HepG2 (cell line): ENCODE measurements around the gene AAMP. TPM values are rescaled to one million over a fixed set of nuclear protein-coding genes. Genes with fewer than 3 reads are reported as not detected.

Experiments used
- ASH2L ChIP-seq: fragments of 300-600, 200-600 bp; sonication (generic); IDR thresholded peaks from 2 replicates; pipeline ENCODE4 v1.7.0; 2017; ENCODE audit warnings: low read depth, mild to moderate bottlenecking, moderate library complexity, mixed read lengths, low read length; ENCODE audit not compliant: insufficient read length
- CBX1 ChIP-seq: IDR thresholded peaks from one replicate; pipeline ENCODE4 v1.6.1; 2016; ENCODE audit warnings: antibody characterized with exemption, low read depth
- FOSL2 ChIP-seq: sonication (generic); formaldehyde crosslinking; IDR thresholded peaks from 2 replicates; pipeline ENCODE4 v1.4.0; 2020; ENCODE audit warnings: missing genetic modification reagents
- FOXJ3 ChIP-seq: sonication (generic); formaldehyde crosslinking; IDR thresholded peaks from 2 replicates; pipeline ENCODE4 v1.4.0; 2020; ENCODE audit warnings: missing genetic modification reagents, mild to moderate bottlenecking, borderline replicate concordance
- HNRNPL ChIP-seq: fragments of 200-400 bp; formaldehyde crosslinking; IDR thresholded peaks from 2 replicates; pipeline ENCODE4 v1.6.1; 2017; ENCODE audit warnings: mild to moderate bottlenecking, low read depth, low read length
- JUND ChIP-seq: sonication (generic); formaldehyde crosslinking; IDR thresholded peaks from 2 replicates; pipeline ENCODE4 v1.8.0; 2022; ENCODE audit warnings: mild to moderate bottlenecking, missing genetic modification reagents
- KDM1A ChIP-seq: IDR thresholded peaks from 2 replicates; pipeline ENCODE4 v1.6.1; 2016; ENCODE audit warnings: missing compliant biosample characterization
- NBN ChIP-seq: fragments of 450-650 bp; conservative IDR thresholded peaks from 2 replicates; pipeline ENCODE4 v1.6.1; 2017
- NFATC3 ChIP-seq: sonication (generic); formaldehyde crosslinking; IDR thresholded peaks from 2 replicates; pipeline ENCODE4 v1.5.1; 2020; ENCODE audit warnings: mild to moderate bottlenecking, missing genetic modification reagents
- POLR2AphosphoS5 ChIP-seq: IDR thresholded peaks from 2 replicates; pipeline ENCODE4 v1.6.1; 2012; ENCODE audit warnings: low read depth, low read length
- RFX1 ChIP-seq: fragments of 450-650 bp; IDR thresholded peaks from 2 replicates; pipeline ENCODE4 v1.6.1; 2017
- RNF2 ChIP-seq: fragments of 450-650 bp; conservative IDR thresholded peaks from 2 replicates; pipeline ENCODE4 v1.6.1; 2016; ENCODE audit warnings: low read depth
- SIN3B ChIP-seq: fragments of 150-350 bp; IDR thresholded peaks from 2 replicates; pipeline ENCODE4 v1.6.1; 2014; ENCODE audit warnings: low read length
- SNAPC2 ChIP-seq: sonication (generic); formaldehyde crosslinking; IDR thresholded peaks from 2 replicates; pipeline ENCODE4 v1.8.1; 2022; ENCODE audit warnings: mild to moderate bottlenecking, missing genetic modification reagents
- STAG1 ChIP-seq: sonication (generic); formaldehyde crosslinking; IDR thresholded peaks from 2 replicates; pipeline ENCODE4 v1.4.0; 2020; ENCODE audit warnings: missing genetic modification reagents
- TBX2 ChIP-seq: sonication (generic); formaldehyde crosslinking; IDR thresholded peaks from 2 replicates; pipeline ENCODE4 v1.5.0; 2020; ENCODE audit warnings: missing genetic modification reagents, mild to moderate bottlenecking, borderline replicate concordance
- THAP11 ChIP-seq: IDR thresholded peaks from 2 replicates; pipeline ENCODE4 v1.6.1; 2016; ENCODE audit warnings: missing biosample characterization, missing genetic modification reagents
- TOPORS ChIP-seq: sonication (generic); formaldehyde crosslinking; IDR thresholded peaks from 2 replicates; pipeline ENCODE4 v1.8.0; 2023; ENCODE audit warnings: mild to moderate bottlenecking, missing genetic modification reagents
- U2AF2 ChIP-seq: fragments of 200-400 bp; formaldehyde crosslinking; IDR thresholded peaks from 2 replicates; pipeline ENCODE4 v1.6.1; 2017; ENCODE audit warnings: low read depth, mild to moderate bottlenecking, low read length
- ZFYVE20 ChIP-seq: sonication (generic); formaldehyde crosslinking; IDR thresholded peaks from 2 replicates; pipeline ENCODE4 v1.8.0; 2023; ENCODE audit warnings: low read depth, mild to moderate bottlenecking, moderate library complexity, missing genetic modification reagents, borderline replicate concordance
- ZNF10 ChIP-seq: sonication (generic); formaldehyde crosslinking; IDR thresholded peaks from 2 replicates; pipeline ENCODE4 v1.4.0; 2020; ENCODE audit warnings: mild to moderate bottlenecking, low read depth, missing genetic modification reagents, borderline replicate concordance
- ZNF138 ChIP-seq: sonication (generic); formaldehyde crosslinking; IDR thresholded peaks from 2 replicates; pipeline ENCODE4 v1.5.0; 2020; ENCODE audit warnings: mild to moderate bottlenecking, low read depth, missing genetic modification reagents
- ZNF598 ChIP-seq: sonication (generic); formaldehyde crosslinking; IDR thresholded peaks from 2 replicates; pipeline ENCODE4 v1.5.1; 2020; ENCODE audit warnings: mild to moderate bottlenecking, missing genetic modification reagents, borderline replicate concordance
- ZNF674 ChIP-seq: sonication (generic); formaldehyde crosslinking; IDR thresholded peaks from 2 replicates; pipeline ENCODE4 v1.5.0; 2020; ENCODE audit warnings: low read depth, mild to moderate bottlenecking, missing genetic modification reagents
- ZNF768 ChIP-seq: sonication (generic); formaldehyde crosslinking; IDR thresholded peaks from 2 replicates; pipeline ENCODE4 v1.4.0; 2020; ENCODE audit warnings: missing genetic modification reagents
- polyA plus RNA-seq, 8 experiments: library from polyadenylated mRNA; depleted of rRNA in 3 of 8; stranded (reverse) in 7 of 8; unstranded in 1 of 8; fragments of >200 nt; fragmentation: Illumina TruSeq in 4 of 8; extraction: Trizol in 4 of 8; gene quantifications; 2 replicates each; pipeline versions ENCODE4 v1.2.1 to v1.2.3, GENCODE V29; 2011 to 2016; ENCODE audit warnings: low read depth in 4 of 8, missing spikeins in 1 of 8, mixed read lengths in 1 of 8; ENCODE audit not compliant: insufficient read depth in 1 of 8
- total RNA-seq, 5 experiments: library from RNA; depleted of rRNA; stranded (reverse); fragments of >200 nt; fragmentation: Illumina TruSeq; extraction: Trizol; gene quantifications; 2 replicates each; pipeline ENCODE4 v1.2.3, GENCODE V29; 2016; ENCODE audit warnings: low read depth in 1 of 5
- TF ChIP-seq, protein P1 (sequence below): sonication (generic); formaldehyde crosslinking; IDR thresholded peaks from 2 replicates; pipeline ENCODE4 v1.4.0; 2020; ENCODE audit warnings: mild to moderate bottlenecking, missing genetic modification reagents
- TF ChIP-seq, protein P2 (sequence below), 2 experiments: fragments of 450-650 bp in 1 of 2; sonication (generic) in 1 of 2; formaldehyde crosslinking; IDR thresholded peaks; 2 replicates each; pipeline versions ENCODE4 v1.5.0 to v1.8.0; 2020 to 2022; ENCODE audit warnings: mild to moderate bottlenecking in 1 of 2, missing genetic modification reagents in 1 of 2
- TF ChIP-seq, protein P3 (sequence below): IDR thresholded peaks from 2 replicates; pipeline ENCODE4 v1.6.1; 2016; ENCODE audit warnings: mild to moderate bottlenecking, missing biosample characterization, missing genetic modification reagents
- TF ChIP-seq, protein P4 (sequence below): sonication (generic); formaldehyde crosslinking; IDR thresholded peaks from 2 replicates; pipeline ENCODE4 v1.4.0; 2020; ENCODE audit warnings: mild to moderate bottlenecking, missing genetic modification reagents

Gene AAMP
- total and polyA plus RNA-seq, 2 of the 13 experiments (the other 11 are each of a cell fraction or from before 2014, with no cell fraction given): 110 to 186 TPM

DNA sequence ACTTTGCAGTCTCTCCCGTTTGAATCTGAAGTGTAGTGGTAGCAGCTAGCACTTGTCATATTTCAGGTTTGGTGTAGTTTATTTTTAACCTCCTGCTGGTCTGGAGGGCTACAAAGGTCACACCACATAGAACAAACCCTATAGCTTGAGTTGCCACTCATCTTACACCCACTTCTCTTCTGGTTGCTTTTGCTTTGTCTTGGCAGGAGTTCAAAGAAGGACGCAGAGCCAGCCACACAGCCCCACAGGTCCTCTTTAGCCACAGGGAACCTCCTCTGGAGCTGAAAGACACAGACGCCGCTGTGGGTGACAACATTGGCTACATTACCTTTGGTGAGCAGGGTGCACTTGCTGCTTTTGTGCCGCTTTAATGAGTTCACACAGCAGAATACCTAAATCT lies 24.7 kb downstream of the AAMP start (continued):
- TF ChIP-seq ZNF138 (no peak), RNF2 (no peak), U2AF2 (no peak), SIN3B (no peak), ZNF674 (CRISPR knock-in tag) (no peak), ZNF10 (CRISPR knock-in tag) (no peak), CBX1 (no peak), HNRNPL (no peak), FOXJ3 (no peak; the same call in 1 of the 2 replicates), SNAPC2 (CRISPR knock-in tag) (no peak), TBX2 (CRISPR knock-in tag) (0 out of 2 replicates have a peak, but pooled peaks have one; percentile 37), NBN (no peak), RFX1 (no peak), FOSL2 (CRISPR knock-in tag) (no peak), KDM1A (CRISPR knock-in tag) (no peak), TOPORS (CRISPR knock-in tag) (no peak), POLR2AphosphoS5 (no peak), ZNF598 (CRISPR knock-in tag) (peak; percentile 76; the same call in 1 of the 2 replicates), JUND (CRISPR knock-in tag) (no peak), ZNF768 (CRISPR knock-in tag) (no peak), NFATC3 (CRISPR knock-in tag) (no peak), ASH2L (no peak), ZFYVE20 (CRISPR knock-in tag) (no peak), STAG1 (no peak), THAP11 (CRISPR knock-in tag) (peak; percentile 26; the same call in 1 of the 2 replicates)
- TF ChIP-seq, protein P1, sequence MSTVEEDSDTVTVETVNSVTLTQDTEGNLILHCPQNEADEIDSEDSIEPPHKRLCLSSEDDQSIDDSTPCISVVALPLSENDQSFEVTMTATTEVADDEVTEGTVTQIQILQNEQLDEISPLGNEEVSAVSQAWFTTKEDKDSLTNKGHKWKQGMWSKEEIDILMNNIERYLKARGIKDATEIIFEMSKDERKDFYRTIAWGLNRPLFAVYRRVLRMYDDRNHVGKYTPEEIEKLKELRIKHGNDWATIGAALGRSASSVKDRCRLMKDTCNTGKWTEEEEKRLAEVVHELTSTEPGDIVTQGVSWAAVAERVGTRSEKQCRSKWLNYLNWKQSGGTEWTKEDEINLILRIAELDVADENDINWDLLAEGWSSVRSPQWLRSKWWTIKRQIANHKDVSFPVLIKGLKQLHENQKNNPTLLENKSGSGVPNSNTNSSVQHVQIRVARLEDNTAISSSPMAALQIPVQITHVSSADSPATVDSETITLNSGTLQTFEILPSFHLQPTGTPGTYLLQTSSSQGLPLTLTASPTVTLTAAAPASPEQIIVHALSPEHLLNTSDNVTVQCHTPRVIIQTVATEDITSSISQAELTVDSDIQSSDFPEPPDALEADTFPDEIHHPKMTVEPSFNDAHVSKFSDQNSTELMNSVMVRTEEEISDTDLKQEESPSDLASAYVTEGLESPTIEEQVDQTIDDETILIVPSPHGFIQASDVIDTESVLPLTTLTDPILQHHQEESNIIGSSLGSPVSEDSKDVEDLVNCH (CRISPR knock-in tag): no peak
- TF ChIP-seq, protein P2, sequence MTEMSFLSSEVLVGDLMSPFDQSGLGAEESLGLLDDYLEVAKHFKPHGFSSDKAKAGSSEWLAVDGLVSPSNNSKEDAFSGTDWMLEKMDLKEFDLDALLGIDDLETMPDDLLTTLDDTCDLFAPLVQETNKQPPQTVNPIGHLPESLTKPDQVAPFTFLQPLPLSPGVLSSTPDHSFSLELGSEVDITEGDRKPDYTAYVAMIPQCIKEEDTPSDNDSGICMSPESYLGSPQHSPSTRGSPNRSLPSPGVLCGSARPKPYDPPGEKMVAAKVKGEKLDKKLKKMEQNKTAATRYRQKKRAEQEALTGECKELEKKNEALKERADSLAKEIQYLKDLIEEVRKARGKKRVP (CRISPR knock-in tag; IDR thresholded peaks at IDR 0.05): no peak
- TF ChIP-seq, protein P3, sequence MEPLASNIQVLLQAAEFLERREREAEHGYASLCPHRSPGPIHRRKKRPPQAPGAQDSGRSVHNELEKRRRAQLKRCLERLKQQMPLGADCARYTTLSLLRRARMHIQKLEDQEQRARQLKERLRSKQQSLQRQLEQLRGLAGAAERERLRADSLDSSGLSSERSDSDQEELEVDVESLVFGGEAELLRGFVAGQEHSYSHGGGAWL (CRISPR knock-in tag): no peak
- TF ChIP-seq, protein P4, sequence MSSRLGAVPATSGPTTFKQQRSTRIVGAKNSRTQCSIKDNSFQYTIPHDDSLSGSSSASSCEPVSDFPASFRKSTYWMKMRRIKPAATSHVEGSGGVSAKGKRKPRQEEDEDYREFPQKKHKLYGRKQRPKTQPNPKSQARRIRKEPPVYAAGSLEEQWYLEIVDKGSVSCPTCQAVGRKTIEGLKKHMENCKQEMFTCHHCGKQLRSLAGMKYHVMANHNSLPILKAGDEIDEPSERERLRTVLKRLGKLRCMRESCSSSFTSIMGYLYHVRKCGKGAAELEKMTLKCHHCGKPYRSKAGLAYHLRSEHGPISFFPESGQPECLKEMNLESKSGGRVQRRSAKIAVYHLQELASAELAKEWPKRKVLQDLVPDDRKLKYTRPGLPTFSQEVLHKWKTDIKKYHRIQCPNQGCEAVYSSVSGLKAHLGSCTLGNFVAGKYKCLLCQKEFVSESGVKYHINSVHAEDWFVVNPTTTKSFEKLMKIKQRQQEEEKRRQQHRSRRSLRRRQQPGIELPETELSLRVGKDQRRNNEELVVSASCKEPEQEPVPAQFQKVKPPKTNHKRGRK (CRISPR knock-in tag): no peak
